Dendritic cell treated with granulocyte-macrophage colony-stimulating factor and Interleukin-4, amounts not matched to agents 40 ng/mL and 50 ng/mL, for 4 days (primary cell): ENCODE data around the gene SLC36A1.

Experiments used
- H3K27ac Mint-ChIP-seq: one replicate; pipeline ENCODE4 v1.8.0; 2022; ENCODE audit warnings: mild to moderate bottlenecking, mixed read lengths
- H3K27me3 Mint-ChIP-seq: one replicate; pipeline ENCODE4 v1.8.0; 2022; ENCODE audit warnings: mild to moderate bottlenecking, mixed read lengths
- H3K36me3 Mint-ChIP-seq: one replicate; pipeline ENCODE4 v1.8.0; 2022; ENCODE audit warnings: low read depth, mixed read lengths
- H3K4me1 Mint-ChIP-seq: one replicate; pipeline ENCODE4 v1.8.0; 2022; ENCODE audit warnings: low read depth, mixed read lengths
- H3K4me3 Mint-ChIP-seq: one replicate; pipeline ENCODE4 v1.8.0; 2022; ENCODE audit warnings: mild to moderate bottlenecking, moderate library complexity, mixed read lengths
- H3K9me3 Mint-ChIP-seq: one replicate; pipeline ENCODE4 v1.8.0; 2022; ENCODE audit warnings: mixed read lengths
- intact Hi-C: fragments of 100-400 bp; cut with micrococcal nuclease; formaldehyde crosslinking; loops from one replicate; pipeline ENCODE4 v1.15.0; 2022

SLC36A1 gene

DNA sequence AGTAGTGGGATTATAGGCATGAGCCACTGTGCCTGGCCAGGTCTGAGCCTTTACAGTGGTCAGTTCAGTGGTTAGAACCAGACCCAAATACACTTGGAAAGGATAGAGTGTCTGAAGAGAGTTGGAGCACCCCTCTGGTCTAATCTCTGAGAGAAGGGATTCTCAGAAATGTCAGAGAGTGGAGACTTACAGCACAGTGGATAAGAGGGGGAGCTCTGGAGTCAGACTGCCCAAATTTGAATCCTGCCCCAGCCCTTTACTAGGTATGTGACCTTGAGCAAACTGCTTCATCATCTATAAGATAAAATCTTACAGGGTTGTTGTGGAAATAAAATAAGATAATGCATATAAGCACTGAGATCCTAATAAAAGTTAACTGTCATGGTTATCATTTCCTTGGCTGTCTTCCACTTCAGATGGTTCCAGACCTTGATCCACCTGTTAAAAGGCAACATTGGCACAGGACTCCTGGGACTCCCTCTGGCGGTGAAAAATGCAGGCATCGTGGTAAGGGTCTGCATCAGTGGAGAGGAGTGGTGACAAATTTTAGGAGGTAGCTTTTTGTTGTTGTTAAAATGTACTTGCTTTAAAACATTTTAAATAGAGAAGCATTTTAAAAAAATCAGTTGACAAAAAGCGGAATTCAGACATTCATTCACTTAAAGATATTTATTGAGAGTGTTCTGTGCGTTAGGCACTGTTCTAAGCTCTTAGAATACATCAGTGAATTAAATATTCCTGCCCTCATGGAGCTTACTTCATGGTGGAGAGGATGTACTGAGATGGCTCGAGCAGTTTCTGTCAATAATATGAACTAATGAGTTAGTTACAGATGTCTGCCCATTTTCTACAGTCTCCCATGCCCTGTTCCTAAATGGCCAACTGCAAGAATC, 16.0 kb downstream of the SLC36A1 start:
- Mint-ChIP-seq H3K9me3 (no peaks in the 10 kb centered on the region), H3K4me1 (no peaks in the 10 kb centered on the region)

DNA sequence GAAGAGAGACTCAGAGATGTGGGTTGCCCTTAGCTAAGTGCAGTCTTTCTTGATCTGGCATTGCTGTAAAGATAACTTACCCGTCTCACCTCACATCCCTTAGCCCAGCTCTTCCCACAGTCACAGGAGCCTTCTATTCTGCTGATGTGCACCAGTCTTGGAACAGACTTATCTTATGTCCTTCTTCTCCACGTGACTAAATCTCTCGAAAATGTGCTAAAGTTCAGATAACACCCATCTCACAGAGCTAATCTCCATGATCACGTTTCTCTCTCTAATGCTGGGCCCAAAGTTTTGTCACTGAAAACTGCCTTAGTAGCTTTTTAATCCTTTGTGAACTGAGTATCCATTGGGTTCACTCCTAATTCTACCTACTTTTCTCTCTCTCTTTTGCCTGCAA, 16.7 kb downstream of the SLC36A1 start:
- Mint-ChIP-seq H3K9me3 (no peaks in the 10 kb centered on the region), H3K4me1 (no peaks in the 10 kb centered on the region), H3K27me3 (no peaks in the 10 kb centered on the region), H3K36me3 (peaks cover 93% of the 10 kb centered on the region), H3K4me3 (no peak overlapping the region), H3K27ac (no peak overlapping the region)
- intact Hi-C loops = no loop called here

More for the DNA sequence above, 16.0 kb downstream of the SLC36A1 start:
- Mint-ChIP-seq H3K27ac (no peak overlapping the region), H3K36me3 (peaks cover 93% of the 10 kb centered on the region), H3K4me3 (no peak overlapping the region), H3K27me3 (no peaks in the 10 kb centered on the region)
- intact Hi-C loops = no loop called here

DNA sequence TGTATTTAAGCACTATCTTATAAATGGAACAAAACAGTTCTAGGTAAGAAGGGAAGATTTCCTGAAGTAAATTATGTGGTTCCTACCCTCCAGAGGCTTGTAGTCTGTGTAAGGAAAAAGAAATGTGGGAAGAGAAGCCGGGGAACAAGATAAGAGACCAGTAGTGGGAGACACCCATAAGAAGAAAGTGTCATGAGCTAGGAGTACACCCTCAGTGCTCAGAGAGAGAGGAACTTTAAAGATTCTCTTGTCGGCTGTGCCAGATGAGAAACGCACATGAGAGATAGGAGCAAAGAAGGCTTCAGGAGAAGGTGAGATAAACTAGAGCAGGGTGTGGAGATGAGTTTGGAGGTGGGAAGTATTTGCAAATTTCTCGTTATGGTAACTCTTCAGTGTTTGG, 18.1 kb downstream of the SLC36A1 start:
- no peaks in the 10 kb centered on the region for H3K4me1 Mint-ChIP-seq
- H3K27ac Mint-ChIP-seq = peak overlapping the region; percentile 2
- peaks cover 84% of the 10 kb centered on the region for H3K36me3 Mint-ChIP-seq
- intact Hi-C loops = no loop called here
- no peaks in the 10 kb centered on the region for H3K27me3 Mint-ChIP-seq
- H3K9me3 Mint-ChIP-seq = no peaks in the 10 kb centered on the region
- no peak overlapping the region for H3K4me3 Mint-ChIP-seq

DNA sequence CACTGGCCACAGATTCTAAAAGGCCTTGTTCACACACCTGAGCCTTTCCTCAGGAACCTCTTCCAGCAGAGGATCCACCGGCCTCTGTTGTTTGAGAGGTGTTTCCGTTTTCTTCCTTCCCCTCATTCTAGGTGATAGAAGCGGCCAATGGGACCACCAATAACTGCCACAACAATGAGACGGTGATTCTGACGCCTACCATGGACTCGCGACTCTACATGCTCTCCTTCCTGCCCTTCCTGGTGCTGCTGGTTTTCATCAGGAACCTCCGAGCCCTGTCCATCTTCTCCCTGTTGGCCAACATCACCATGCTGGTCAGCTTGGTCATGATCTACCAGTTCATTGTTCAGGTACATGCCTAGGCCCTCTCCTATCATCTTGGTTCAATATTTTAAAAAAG, 20.2 kb downstream of the SLC36A1 start:
- Mint-ChIP-seq H3K27ac (no peak overlapping the region), H3K9me3 (no peaks in the 10 kb centered on the region), H3K4me1 (no peaks in the 10 kb centered on the region), H3K27me3 (no peaks in the 10 kb centered on the region), H3K36me3 (peaks cover 90% of the 10 kb centered on the region), H3K4me3 (no peak overlapping the region)
- intact Hi-C loops = no loop called here

DNA sequence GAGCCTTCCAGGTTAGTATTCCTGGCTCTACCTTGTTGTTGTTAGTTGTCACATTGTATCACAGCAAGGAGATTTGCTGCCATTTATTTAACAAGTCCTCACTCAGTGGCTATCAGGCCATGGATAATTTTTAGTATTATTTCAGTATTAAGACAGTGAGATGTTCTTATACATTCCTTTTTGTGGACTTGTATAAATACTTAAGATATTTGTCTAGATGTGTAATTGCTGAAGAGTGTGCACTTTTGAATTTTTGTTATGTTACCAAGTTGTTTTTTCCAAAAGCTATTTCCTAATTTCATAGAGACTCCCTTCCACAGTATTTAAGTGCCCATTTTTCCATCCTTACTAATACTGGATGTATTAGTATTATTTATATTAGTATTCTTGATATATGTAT, 22.0 kb downstream of the SLC36A1 start:
- Mint-ChIP-seq H3K27ac (no peak overlapping the region), H3K36me3 (peaks cover 90% of the 10 kb centered on the region), H3K27me3 (no peaks in the 10 kb centered on the region)

DNA sequence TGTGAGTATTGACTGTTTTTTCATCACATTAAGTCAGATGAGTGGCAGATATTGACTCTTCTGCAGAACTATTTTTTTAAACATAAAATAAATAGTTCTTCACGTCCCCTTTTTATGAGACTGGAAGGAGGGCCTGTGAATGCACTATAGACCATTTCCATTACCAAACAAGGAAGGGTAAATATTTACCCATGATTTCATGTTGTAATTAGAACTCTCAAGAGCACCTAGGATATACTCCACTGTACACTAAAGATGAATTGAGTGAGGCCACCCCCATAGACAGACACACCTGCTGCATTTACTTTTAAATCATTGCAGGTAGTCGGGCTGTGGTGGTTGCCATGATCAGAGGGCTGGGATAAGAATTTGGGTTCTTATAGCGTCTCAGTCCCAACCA, 22.6 kb downstream of the SLC36A1 start:
- Mint-ChIP-seq H3K36me3 (peaks cover 90% of the 10 kb centered on the region), H3K4me1 (no peaks in the 10 kb centered on the region), H3K4me3 (no peak overlapping the region), H3K27me3 (no peaks in the 10 kb centered on the region), H3K9me3 (no peaks in the 10 kb centered on the region), H3K27ac (no peak overlapping the region)
- intact Hi-C loops = no loop called here

More for the DNA sequence above, 22.0 kb downstream of the SLC36A1 start:
- Mint-ChIP-seq H3K9me3 (no peaks in the 10 kb centered on the region), H3K4me3 (no peak overlapping the region), H3K4me1 (no peaks in the 10 kb centered on the region)
- intact Hi-C loops = no loop called here

DNA sequence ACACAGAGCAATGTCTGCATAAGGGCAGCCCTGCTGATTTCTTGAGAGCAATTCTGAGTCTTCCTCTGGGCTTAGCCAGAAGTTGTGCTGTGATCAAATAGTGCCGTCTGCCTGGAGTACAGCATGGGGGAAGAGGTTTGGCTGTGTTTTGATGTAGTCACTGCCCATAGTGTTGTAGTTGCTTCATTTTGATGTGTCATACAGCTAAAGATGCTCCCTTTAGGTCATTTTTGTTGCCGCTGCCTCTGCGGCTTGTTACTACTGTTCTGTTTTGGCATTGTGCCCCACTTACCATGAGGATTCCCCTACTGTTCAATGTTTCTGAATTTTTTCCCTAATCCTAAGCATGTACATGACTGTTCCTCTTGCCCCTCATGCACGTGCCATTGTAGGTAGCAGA, 23.0 kb downstream of the SLC36A1 start:
- Mint-ChIP-seq H3K4me3 (no peak overlapping the region), H3K9me3 (no peaks in the 10 kb centered on the region), H3K4me1 (peaks cover 2% of the 10 kb centered on the region), H3K27me3 (no peaks in the 10 kb centered on the region), H3K36me3 (peaks cover 90% of the 10 kb centered on the region), H3K27ac (no peak overlapping the region)
- intact Hi-C loops = no loop called here

DNA sequence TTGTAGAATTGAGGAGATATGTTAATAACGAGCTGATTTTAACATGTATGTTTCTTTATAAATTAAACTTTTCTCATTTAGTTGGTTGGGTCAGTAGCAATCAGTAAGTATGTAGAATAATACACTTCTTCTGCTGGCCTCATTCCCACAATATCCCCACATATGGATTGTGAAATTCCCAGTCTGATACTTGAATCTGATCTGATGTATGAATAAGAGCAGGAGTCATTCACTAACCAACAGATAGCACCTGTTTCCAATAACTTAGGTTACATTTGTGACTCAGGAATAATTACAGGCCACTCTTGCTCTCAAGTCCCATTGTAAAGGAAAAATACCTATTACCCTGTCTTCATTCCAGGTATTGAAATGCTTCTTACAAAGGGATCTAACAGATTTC, 23.9 kb downstream of the SLC36A1 start:
- Mint-ChIP-seq H3K4me1 (peaks cover 5% of the 10 kb centered on the region), H3K9me3 (no peaks in the 10 kb centered on the region), H3K4me3 (no peak overlapping the region), H3K27me3 (no peaks in the 10 kb centered on the region), H3K27ac (no peak overlapping the region), H3K36me3 (peaks cover 90% of the 10 kb centered on the region)
- intact Hi-C loops = no loop called here

DNA sequence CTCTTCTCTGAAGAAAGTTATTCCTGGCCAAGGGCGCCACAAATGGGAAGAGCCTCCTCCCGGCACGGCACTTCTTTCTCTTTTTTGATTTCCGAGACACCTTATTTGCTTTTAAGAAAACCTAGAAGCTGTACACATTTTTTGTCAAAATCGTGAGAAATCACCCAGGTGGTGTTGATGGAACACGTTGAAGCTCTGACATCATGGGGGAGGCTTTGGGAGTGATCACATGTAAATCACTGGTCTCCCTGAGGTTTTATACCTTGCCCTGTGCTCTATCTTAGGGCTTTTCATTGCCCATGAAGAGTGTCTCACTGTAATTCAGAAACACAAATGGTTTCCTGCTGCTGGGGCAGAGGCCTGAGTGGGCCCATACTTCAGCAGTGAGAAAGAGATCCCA, 27.4 kb downstream of the SLC36A1 start:
- intact Hi-C loops = no loop called here
- Mint-ChIP-seq H3K4me1 (peaks cover 5% of the 10 kb centered on the region), H3K27me3 (no peaks in the 10 kb centered on the region), H3K4me3 (no peak overlapping the region), H3K27ac (no peak overlapping the region), H3K36me3 (peaks cover 96% of the 10 kb centered on the region), H3K9me3 (no peaks in the 10 kb centered on the region)

DNA sequence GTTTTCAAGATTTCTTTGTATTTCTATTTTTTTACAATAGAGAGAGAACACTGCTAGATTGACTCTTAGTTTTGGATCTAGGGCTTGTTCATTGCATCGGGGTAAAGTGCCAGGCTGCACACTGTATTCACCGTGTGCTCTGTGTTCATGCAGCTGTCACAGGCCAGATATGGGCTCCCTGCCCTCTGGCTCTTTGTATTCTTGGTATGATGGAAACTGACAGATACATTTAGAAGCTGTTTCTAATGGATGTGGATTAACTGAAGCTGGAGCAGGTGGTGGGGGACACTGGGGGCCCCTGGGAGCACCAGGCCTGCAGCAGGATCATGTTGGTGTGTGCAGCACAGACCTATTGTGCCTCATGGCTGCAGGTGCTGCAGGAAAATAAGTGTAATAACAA, 28.0 kb downstream of the SLC36A1 start:
- no peaks in the 10 kb centered on the region for H3K27me3 Mint-ChIP-seq
- no peak overlapping the region for H3K27ac Mint-ChIP-seq
- intact Hi-C loops = no loop called here
- no peaks in the 10 kb centered on the region for H3K9me3 Mint-ChIP-seq
- H3K4me1 Mint-ChIP-seq = peaks cover 6% of the 10 kb centered on the region
- H3K36me3 Mint-ChIP-seq = peaks cover 100% of the 10 kb centered on the region
- no peak overlapping the region for H3K4me3 Mint-ChIP-seq

DNA sequence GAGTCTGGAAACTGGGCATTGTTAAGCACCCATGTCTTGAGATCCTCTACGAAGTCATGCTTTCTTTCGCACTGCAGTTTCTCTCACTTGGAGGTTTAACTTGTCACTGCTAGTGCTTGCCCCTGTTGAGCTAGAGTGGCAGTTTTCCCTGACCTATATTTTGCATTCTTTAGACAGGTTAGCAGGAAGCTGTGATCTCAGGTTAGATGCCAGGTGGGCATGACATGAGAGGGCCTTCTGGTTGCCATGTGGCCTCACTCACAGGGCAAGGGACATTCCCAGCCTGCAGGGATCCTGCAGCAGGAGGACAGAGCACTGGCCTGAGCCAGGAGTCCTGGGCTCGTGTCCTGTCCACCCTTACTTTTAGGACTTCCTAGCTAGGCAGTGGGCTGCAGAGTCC, 28.6 kb downstream of the SLC36A1 start:
- Mint-ChIP-seq H3K27me3 (no peaks in the 10 kb centered on the region), H3K27ac (no peak overlapping the region)
- intact Hi-C loops = no loop called here

DNA sequence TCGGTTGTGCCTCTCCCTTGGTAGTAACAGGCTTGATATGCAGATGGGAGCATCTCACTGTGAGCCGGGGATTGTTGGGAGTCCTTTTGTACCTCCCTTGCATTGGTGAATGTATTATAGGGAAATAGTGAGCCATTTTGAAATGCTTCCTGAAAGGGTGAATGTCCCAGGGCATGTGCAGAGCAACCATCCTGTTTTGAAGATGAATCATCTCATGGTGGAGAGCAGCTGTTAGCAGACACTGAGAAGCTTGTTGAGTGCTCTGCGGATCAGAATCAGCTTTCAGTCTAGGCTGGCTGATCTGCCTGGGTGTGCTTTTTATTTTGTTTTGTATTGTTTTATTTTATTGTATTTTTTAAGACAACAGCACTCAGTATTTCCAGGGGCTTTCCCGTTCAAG, 29.7 kb downstream of the SLC36A1 start:
- intact Hi-C loops = no loop called here
- Mint-ChIP-seq H3K4me3 (no peak overlapping the region), H3K9me3 (no peaks in the 10 kb centered on the region), H3K27me3 (no peaks in the 10 kb centered on the region), H3K27ac (no peak overlapping the region), H3K36me3 (peaks cover 100% of the 10 kb centered on the region), H3K4me1 (peaks cover 20% of the 10 kb centered on the region)

More for the DNA sequence above, 28.6 kb downstream of the SLC36A1 start:
- no peaks in the 10 kb centered on the region for H3K9me3 Mint-ChIP-seq
- H3K36me3 Mint-ChIP-seq = peaks cover 100% of the 10 kb centered on the region
- H3K4me1 Mint-ChIP-seq = peaks cover 13% of the 10 kb centered on the region
- no peak overlapping the region for H3K4me3 Mint-ChIP-seq

DNA sequence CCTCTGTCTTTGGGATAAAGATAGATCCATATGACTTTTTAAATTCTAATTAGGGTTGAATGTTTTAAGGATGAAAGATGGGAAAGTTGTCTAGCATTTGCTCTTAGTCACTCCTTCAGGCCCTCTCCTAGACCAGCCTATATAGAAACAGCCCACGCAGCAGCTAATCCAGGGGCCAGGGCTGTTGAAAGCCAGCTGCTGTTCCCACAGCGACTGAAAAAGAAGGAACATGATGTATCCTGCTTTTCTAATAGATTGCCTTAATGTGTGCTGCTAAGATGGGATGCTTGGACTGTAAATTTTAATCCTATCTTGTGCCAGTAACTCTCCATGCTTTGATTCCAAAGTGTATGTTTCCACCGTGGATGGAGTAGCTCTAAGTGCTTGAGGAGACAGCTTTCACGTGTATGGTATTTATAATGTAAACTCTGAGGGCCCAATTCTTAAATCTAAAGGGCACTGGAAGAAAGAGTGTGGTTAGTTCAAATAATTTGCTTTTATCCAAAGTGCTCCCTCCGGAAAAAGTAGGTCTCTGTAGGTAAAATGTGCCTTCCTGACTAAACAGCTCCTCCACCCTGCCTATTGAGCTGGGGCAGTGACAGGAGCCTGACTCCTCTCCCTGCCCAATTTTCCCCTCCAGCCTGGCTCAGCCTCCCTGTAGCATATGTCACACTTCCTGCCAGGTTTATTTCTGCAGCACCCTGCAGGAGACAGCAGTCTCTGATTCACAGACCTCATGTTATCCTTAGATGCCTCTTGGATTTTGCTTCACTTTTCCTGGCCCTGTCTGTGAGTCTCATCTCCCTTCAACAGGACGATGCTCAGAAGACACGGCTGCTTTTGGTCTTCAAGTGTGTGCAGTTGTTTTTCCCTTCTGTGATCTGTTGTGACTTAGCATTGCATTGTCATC, 33.2 kb downstream of the SLC36A1 start:
- no peaks in the 10 kb centered on the region for H3K27me3 Mint-ChIP-seq
- H3K36me3 Mint-ChIP-seq = peaks cover 83% of the 10 kb centered on the region
- H3K4me3 Mint-ChIP-seq = no peak overlapping the region
- no peaks in the 10 kb centered on the region for H3K9me3 Mint-ChIP-seq
- peaks cover 36% of the 10 kb centered on the region for H3K4me1 Mint-ChIP-seq
- intact Hi-C loops = no loop called here
- peak overlapping the region; percentile 47 for H3K27ac Mint-ChIP-seq

DNA sequence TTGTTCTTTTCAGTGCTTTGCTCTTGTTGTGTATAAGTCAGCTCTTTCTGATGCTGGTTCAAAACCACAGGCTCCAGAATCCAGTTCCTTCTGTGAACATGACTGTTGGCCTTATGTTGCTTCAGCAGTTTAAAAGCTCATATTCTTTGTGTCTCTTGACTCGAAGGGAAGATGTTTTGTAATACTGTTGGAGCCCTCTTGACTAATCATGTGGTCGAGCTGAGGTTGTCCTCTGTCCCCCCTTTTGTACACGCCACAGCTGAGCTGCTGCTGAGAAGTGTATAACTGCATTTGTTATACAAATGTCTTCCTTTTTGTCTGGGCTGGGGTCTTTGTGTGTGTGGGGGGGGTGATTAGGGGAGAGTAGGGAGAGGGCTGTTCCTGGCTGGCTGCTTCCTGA, 35.8 kb downstream of the SLC36A1 start:
- intact Hi-C loops = no loop called here
- H3K36me3 Mint-ChIP-seq = peaks cover 83% of the 10 kb centered on the region
- no peaks in the 10 kb centered on the region for H3K9me3 Mint-ChIP-seq
- H3K27me3 Mint-ChIP-seq = no peaks in the 10 kb centered on the region
- H3K4me1 Mint-ChIP-seq = peaks cover 35% of the 10 kb centered on the region
- H3K27ac Mint-ChIP-seq = peak overlapping the region; percentile 89
- H3K4me3 Mint-ChIP-seq = no peak overlapping the region
